GM19397 (cell line): ENCODE data around the gene METTL23.
"Not testable (repeated sequence)": the region's sequence is repeated elsewhere in the genome, so short reads cannot be mapped to it uniquely, and the experiment has no call there.

Experiments
- ATAC-seq: cut with Tn5 transposase; IDR thresholded peaks from one replicate; pipeline ENCODE4 v1.9.1; 2021; ENCODE audit warnings: mild to moderate bottlenecking, moderate library complexity; ENCODE audit not compliant: unreplicated experiment

METTL23 gene

DNA sequence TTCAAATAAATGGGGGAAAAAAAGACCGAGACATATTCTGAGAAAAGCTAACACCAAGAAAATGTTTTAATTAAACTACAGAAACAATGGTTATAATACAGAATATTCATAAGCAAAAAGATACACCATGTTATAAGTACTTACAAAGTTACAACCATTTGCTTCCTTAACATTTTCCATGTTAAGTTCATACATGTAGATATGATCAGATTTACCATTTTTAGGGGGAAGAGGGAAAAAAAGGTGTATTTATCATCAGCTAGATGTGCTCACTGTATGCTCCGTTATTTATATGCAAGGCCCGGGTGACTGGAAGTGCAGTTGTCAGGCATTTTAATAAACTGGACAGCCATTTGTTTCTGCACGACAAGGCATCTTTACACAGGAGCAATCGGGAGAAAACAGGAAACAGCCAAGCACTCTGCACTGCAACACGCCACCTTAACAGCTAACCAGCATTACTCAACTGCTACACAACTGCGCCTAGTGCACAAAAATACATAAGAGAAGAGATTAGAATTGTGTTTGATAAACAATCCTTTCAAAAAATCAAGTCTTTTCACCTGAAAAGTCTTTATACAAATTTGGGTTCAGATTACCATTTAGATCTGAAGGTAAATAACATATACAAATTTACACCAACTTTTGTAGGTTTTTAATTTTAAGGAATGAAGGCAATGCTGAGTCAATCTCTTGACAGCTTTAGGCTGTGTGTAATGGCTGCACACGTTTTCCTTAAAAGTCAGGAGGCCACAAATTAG lies 7.6 kb downstream of the METTL23 start:
- ATAC-seq, result no peak

DNA sequence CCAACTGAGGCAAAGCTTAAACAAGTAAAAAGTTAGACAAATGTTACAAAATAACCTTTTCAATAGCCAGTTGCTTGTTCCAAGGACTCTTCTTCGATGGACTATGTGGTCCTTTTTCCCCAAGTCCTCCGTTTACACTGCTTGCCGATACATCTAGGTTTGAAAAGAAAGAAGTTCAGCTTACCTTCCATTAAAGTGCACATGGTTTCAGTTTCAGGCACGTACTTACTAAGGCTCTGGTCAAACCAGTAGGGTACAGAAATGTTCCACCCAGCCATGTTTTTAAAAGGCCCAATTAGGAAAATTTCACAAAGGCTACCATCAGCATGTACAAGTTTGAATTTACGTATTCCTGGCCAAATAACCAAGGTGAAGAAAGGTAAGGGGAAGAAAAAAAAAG lies 8.4 kb downstream of the METTL23 start:
- ATAC-seq, result no peak

DNA sequence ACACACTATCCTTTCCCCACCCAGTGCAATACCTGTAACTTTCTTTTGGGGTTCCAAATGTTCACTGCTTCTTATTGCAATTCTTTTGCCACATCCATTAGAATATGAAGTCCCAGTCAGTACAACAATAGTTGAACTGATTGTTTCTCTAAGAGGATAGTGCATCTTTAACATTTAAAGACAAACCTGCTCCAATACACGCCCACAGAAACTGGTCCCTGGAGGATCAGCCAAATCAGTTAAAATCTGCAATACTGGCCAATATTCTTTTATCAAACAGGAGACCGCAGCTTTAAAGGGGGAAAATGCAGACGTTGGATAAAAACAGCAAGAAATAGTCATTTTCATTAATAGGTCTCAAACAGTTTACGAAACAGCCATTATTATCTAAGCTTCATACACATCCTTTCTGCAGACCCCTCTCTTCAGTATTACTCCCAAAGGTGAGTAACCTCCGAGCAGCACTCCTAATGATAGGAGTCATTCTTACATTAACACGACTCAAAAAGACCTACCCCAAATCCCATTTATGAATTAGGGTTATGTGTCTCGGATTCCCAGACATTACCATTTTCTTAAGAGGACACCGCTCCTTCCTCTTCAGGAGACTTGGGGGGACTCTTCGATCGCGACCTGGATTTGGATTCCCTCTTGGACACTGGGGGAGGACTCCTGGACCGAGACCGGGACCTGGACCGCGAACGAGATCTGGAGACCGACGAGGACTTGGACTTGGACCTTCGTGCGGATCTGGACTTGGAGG lies 9.1 kb downstream of the METTL23 start:
- no peak for ATAC-seq

DNA sequence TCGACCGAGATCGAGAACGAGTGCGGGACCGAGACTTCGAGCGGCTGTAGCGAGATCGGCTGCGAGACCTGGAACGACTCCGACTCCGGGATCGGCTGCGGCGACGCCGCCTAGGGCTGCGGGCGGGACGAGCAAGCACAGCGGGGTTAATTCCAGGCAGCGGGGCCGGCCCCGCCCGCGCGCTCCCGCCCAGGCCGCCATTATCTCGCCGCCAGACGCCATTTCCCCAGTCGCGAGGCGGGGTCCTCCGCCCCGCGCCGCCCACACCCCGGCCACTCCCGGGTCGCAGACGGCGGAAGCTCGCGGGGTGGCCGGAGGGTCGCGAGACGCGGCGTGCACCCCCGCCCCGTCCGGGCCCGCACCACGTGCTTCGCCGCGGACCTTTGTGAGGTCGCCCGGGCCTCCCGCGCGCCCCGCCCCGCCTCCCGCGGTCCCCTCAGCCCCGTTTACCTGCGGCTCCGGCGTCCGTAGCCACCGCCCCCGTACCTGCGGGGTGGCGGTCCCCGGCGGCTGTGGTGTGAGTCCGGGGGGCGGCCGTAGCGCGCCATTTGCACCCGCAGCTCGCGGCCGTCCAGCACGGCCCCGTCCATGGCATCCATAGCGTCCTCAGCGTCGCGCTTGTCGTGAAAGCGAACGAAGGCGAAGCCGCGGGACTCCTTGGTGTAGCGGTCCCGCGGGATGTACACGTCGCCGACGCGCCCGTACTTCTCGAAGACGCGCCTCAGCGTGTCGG lies 9.9 kb downstream of the METTL23 start:
- peak; percentile 18 for ATAC-seq

DNA sequence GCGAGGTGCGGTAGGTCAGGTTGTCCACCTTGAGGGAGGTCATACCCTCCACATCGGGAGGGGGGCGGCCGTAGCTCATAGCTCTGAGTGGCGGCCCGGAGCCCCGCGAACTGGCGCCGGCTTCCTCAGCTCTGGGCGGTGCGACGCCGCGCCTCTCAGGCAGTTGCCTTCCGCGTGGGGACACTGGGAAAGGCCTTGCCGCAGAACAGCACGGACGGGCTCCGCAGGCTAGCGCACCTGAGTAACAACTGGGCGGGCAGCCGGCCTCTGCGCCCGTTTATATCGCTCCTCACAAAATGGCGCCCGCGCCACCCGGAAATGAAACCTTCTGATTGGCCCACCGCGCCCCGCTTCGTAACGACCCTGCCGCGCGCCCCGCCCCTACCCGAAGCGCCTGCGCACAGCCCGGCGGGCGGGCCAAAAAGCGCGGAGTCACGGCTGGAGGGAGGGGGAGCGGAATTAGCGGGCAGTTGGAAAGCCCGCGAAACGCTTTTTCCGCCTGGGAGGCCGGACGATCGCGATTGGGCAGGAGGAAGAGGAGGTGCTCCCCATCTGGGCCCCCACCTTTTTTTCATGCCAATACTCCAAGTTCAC lies 10.5 kb downstream of the METTL23 start, which contains the start of gene SRSF2:
TSS of gene SRSF2 (minus strand) at position 250 of the 594 bp plus-strand sequence. CDS start at position 79, 171 bp downstream.
- ATAC-seq, result peak; percentile 62

DNA sequence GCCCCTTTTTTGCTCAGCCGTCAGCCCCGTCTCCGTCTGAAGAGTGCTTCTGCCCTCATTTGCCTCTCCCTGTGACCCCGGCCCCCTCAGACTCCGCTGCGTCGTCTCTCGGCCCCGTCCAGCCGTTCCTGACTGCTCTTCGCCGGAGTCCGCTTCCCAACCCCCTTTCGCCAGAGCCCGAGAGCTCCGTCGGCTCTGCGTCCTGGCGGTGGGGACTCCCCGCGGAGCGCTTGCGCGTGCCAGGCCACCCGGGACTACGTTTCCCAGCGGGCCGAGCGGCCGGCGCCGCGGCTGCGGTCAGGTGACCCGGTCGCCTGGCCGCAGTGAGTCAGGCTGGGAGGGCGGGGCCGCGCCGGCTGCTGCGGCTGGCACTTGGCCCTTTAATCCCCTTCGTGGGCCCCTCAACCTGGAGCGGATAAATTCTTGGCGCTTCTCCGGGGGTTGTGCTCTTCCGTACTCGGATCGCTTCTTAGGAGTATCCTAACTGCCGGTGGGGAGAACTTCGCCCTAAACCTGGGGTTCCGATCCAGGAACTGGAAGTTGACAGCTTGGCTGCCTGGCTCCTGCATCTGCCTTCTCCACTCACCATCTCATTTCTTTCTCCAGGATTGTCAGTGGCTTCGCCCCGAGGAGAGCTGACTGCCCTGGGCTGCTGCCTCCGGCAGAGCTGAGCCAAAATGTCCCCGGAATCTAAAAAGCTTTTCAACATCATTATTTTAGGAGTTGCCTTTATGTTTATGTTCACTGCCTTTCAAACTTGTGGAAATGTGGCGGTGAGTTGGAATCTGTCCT lies 11.2 kb downstream of the METTL23 start, which contains the start of gene MFSD11:
TSS of gene MFSD11 (plus strand) at position 444 of the 792 bp plus-strand sequence. CDS start at position 678, 234 bp downstream.
- peak; percentile 59 for ATAC-seq

DNA sequence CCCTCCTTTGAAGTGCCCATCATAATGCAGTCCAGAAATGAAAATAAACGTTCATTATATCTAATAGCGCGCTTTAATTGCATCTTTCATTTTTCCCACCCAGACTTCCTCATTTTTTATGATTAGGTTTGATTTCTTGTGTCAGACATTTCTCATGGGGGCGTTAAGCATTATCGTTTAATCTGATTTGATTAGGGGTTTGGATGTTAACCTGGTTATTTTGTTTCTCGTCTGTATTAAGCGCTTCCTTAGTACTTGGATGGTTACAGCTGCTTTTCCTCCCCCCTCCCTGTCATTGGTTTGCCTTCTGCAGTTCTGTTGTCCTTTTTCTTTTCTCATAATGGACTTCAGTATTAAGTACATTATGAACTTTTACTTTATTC lies 11.8 kb downstream of the METTL23 start:
- ATAC-seq, result no peak

DNA sequence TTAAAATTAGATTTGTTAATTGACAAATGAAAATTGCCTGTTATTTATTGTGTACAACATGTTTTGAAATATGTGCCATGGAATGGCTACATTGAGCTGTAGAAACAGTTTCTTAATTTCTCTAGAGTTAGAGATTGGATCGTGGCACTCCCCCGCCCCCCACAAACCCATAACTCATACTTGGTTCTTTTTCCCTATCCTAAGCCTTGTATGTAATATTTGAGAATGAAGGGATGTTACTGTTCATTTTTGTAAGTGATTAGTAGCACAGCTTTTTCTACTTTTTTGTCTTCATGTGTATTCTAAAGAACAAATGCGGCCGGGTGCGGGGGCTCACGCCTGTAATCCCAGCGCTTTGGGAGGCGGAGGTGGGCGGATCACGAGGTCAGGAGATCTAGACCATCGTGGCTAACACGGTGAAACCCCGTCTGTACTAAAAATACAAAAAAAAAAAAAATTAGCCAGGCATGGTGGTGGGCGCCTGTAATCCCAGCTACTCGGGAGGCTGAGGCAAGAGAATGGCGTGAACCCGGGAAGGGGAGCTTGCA lies 13.0 kb downstream of the METTL23 start:
- ATAC-seq, result not testable (repeated sequence)

DNA sequence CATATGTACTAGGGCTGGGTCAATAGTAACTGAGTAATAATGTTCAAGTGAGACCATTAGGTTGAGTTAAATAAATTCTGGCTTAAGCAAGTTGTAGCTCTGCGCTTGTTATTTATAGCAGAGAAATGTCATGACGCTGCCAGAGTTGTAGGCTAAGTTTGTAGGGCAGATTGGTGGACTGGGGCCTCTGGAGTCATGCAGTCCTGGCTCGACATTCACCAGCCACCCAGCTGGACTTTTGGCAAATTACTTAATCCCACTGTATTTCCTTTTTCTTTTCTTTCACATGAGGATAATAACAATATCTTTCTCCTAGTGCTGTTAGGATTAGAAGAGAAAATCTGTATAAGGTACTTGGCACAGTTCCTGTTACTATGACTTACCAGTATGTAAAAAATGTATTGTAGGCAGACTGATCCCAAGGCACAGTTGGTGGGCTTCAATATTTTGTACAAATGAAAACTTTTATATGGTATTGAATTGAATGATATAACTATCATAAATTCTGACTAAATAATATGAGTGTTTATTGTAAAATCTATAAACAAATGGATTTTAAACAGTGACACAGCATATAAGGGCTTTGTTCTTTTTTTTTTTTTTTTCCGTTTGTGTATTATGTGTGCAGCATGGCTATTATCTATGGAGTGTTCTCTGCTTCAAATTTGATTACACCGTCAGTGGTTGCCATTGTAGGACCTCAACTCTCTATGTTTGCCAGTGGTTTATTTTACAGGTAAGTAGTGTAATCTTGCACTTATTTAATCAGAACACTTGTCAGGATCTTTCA lies 13.9 kb downstream of the METTL23 start:
- ATAC-seq, result no peak

DNA sequence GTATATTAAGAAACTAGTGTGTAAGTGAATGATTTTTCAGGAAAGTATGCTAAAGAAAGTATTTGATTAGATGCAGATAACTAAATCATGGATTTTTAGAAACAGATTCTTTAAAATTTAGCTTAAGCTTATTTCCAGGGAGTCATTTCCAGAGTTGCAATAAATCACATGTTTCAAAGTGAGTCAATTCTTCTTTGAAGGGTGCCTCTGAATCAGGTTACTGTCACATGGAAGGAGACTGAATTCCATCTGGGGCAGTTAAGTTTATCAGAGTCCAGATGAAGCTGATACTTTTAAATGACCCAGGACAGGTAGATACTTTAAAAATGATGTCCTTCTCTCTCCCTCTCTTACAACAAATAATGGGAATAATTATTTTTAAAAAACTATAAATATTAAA lies 16.3 kb downstream of the METTL23 start:
- no peak for ATAC-seq

DNA sequence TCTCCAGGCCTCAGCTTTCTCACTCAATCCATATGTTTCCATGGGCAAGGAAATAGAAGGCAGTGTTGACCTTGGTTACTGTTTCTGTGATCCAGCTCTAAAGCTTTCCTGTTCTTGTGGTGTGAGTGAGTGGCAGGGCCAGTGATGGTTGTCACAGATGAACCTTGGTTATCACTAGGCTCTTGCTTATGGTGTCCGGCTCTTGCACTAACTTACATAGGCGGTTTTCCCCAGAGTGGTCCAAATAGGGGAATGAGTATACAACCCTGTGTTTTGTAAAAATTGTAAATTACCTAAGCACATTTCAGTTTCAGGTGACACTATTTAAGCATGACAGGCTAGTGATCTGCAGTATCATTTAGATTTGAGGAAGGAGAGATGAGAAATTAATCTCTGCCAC lies 18.1 kb downstream of the METTL23 start:
- ATAC-seq, result no peak

DNA sequence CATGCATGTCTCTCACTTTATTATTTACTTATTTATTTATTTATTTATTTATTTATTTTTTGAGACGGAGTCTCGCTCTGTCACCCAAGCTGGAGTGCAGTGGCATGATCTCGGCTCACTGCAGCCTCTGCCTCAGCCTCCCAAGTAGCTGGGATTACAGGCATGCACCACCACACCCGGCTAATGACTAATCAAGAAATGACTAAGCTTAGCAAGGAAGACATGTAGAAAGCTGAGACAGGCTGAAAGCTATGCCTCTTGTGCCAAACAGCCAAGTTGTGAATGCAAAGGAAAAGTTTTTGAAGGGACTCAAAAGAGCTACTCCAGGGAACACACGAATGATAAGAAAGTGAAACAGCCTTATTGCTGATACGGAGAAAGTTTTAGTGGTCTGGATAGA lies 19.1 kb downstream of the METTL23 start:
- ATAC-seq, result not testable (repeated sequence)

DNA sequence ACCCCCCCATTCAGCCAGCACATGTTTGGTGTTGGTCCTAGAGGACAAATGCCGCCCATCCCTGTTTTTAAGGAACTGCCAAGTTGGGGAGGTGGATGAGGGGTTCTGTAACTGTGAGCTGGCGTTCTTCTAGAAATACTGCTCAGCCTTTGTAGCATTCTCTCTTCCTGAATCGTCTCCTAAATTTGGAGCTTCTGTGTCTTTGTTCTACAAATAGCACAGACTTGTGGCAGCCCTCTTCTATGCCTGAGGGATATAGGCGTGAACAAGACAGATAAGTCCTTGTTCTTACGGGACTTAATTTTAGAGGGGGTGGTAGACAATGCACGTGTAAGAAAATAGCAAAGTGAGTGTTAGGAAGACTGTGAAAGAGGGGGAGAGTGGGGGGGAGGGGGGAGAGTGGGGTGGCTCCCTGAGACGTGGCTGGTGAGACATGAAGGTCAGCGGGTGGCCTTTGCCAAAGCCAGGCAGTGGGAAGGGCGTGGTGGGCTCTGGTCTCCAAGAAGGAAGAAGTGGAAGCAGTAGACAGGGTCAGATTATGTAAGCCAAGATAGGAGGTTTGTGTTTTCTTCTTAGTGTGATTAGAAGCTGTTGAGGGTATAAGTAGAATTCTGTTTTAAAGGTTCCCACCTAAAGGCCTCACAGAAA lies 21.2 kb downstream of the METTL23 start:
- no peak for ATAC-seq

DNA sequence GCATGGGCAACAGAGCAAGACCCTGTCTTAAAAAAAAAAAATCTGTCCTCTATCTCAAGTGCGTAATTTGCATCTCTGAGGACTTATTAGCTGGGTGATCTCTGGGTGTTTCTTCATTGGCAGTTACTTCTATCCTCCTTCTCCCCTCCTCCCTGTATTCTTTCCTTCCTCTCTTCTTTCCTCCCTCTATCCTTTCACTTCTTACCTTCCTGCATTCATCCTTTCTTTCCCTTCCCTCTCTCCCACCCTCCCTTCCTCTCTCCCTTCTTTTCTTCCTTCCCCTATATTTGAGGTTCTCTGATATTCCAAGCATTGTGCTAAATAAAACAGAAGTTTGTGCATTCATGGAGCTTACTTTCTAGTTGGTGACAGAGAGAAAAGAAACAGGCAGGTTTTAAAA lies 22.0 kb downstream of the METTL23 start:
- no peak for ATAC-seq

DNA sequence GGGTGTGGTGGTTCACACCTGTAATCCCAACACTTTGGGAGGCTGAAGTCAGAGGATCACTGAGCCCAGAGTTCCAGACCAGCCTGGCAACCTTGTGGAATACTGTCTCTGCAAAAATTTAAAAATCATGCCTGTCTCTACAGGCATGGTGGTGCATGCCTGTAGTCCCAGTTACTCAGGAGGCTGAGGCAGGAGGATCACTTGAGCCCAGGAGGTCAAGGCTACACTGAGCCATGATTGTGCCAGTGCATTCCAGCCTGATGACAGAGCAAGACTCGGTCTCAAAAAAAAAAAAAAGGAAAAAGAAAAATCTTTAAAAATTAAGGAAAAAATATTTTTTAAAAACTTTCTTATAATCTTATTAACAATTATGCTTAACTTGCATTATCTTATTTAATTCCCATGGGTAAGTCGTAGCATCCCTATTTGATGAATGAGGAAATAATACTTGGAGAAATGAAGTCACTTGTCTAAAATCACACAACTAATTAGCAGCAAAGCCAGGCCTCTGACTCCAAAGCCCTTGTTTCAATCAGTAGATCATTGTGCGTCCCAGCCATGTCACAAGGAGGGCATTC lies 24.9 kb downstream of the METTL23 start:
- no peak for ATAC-seq

DNA sequence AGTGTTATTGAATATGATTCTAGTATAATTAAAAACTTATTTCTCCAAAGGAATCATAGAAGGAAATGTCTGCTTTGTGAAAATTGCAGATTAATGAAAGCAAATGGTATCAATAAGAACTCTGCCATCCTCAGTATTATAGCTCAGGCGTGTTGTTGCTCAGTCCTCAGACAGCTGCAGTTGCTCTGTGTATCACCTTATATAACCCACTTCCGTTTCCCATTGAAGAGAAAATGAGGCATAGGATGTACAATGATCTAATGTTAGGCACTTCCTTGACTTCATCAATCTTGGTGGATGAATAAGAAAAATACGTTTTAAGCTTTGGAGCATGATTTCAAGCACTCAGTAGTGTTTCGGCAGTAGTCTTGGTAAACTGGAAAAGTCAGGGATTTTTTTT lies 25.4 kb downstream of the METTL23 start:
- ATAC-seq, result no peak

DNA sequence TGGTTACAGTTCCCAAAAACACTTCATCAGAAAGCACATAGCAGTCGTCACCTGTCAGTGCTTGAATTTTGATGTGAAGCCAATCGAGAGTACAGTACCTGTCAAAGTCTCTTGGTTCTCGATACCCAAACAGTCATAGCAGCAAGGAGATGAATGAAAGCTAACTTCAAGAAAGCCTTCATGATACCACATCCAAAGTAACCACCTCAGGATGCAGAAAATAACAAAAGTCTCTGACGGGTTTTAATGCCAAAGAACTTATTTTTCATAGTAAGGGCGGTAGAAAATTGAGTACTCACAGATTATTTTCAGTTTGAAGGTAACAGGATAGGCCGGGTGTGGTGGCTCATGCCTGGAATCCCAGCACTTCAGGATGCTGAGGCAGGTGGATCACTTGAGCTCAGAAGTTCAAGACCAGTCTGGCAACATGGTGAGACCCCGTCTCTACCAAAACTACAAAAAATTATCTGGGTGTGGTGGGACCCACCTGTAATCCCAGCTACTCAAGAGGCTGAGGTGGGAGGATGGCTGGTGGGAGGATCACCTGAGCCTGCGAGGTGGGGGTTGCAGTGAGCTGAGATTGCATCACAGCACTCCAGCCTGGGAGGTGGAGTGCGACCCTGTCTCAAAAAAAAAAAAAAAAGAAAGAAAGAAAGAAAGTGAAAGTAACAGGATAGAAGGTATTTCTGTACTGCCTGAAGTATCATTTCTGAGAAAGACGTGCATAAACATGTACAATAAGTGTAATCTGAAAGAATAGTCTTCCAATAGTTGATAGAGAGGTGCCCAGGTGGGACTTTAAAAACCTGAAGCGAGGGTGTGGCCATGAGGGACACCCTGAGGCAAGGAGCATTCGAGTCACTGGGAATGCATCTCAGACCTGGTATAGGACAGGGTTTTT lies 26.7 kb downstream of the METTL23 start:
- ATAC-seq, result no peak
